Breast epithelium (tissue), 4 donors: ENCODE measurements around the gene UST. TPM values are rescaled to one million over a fixed set of nuclear protein-coding genes. Genes with fewer than 3 reads are reported as not detected.

Source experiments
- DNase-seq, 2 donors: peaks; one replicate each; pipeline ENCODE4 v3.0.0-alpha.2; 2019; ENCODE audit warnings: low spot score in 2 of 2
- H3K27ac ChIP-seq, 2 donors: fragments of 200-600 bp; sonication (generic) in 1 of 2; one replicate each; pipeline ENCODE4 v1.5.1; 2016 to 2019; ENCODE audit warnings: mild to moderate bottlenecking in 1 of 2
- H3K27me3 ChIP-seq, 2 donors: fragments of 200-600 bp; sonication (generic) in 1 of 2; one replicate each; pipeline versions ENCODE4 v1.5.1 to v1.6.0; 2017 to 2019; ENCODE audit warnings: control low read depth in 1 of 2, mild to moderate bottlenecking in 1 of 2
- H3K36me3 ChIP-seq: fragments of 200-600 bp; one replicate; pipeline ENCODE4 v1.5.1; 2019
- H3K4me1 ChIP-seq, 2 donors: fragments of 200-600 bp; sonication (generic); one replicate each; pipeline ENCODE4 v1.5.1; 2016 to 2019; ENCODE audit warnings: control low read depth in 1 of 2
- H3K4me3 ChIP-seq, 3 donors: fragments of 200-600 bp; sonication (generic); 1 replicate in 2 of 3; 2 replicates in 1 of 3; pipeline ENCODE4 v1.5.1; 2016 to 2019; ENCODE audit warnings: mild to moderate bottlenecking in 3 of 3, moderate library complexity in 2 of 3
- H3K9me3 ChIP-seq, 2 donors: fragments of 200-600 bp; sonication (generic) in 1 of 2; one replicate each; pipeline ENCODE4 v1.5.1; 2016 to 2019; ENCODE audit warnings: control low read depth in 1 of 2
- CTCF ChIP-seq, 3 donors: fragments of 450-650 bp; IDR thresholded peaks; one replicate each; pipeline ENCODE4 v1.5.1; 2016 to 2017; ENCODE audit warnings: antibody characterized with exemption in 3 of 3, mild to moderate bottlenecking in 3 of 3, moderate library complexity in 3 of 3
- POLR2A ChIP-seq: fragments of 450-650 bp; IDR thresholded peaks from one replicate; pipeline ENCODE4 v1.6.1; 2016; ENCODE audit warnings: antibody characterized with exemption, mild to moderate bottlenecking, moderate library complexity
- POLR2AphosphoS5 ChIP-seq, 3 donors: sonication (generic); formaldehyde crosslinking; IDR thresholded peaks; one replicate each; pipeline ENCODE4 v1.6.1; 2017; ENCODE audit warnings: antibody characterized with exemption in 3 of 3
- intact Hi-C: fragments of 100-400 bp; cut with DNase I; formaldehyde crosslinking; loops from one replicate; pipeline ENCODE4 v1.15.1; 2023; ENCODE audit warnings: low total_unique reads
- total RNA-seq, 3 donors: library from RNA; depleted of rRNA; stranded (reverse); fragments of >200 nt; gene quantifications; one replicate each; pipeline ENCODE4 v1.1.0, GENCODE V29; 2016

Gene UST
- total RNA-seq, 3 donors from 2014 or later: 10.5 to 28.8 (median 13.2) TPM

GRCh38 chr6:149084808-149085556 is 338.2 kb downstream of the UST start:
- DNase-seq: no peak
- intact Hi-C loops: no loop called here

GRCh38 chr6:149085557-149085938 is 338.7 kb downstream of the UST start:
- Histone ChIP-seq H3K4me3 (no peak overlapping the region), H3K27ac (no peak overlapping the region), H3K27me3 (no peaks in the 10 kb centered on the region), H3K4me1 (no peaks in the 10 kb centered on the region), H3K36me3 (no peaks in the 10 kb centered on the region), H3K9me3 (no peaks in the 10 kb centered on the region)
- no peak for TF ChIP-seq CTCF (IDR thresholded peaks at IDR 0.05)
- no peak for TF ChIP-seq POLR2AphosphoS5 (IDR thresholded peaks at IDR 0.05)
- TF ChIP-seq POLR2A: no peak
- DNase-seq: no peak
- intact Hi-C loops: no loop called here

More at GRCh38 chr6:149084808-149085556, 338.2 kb downstream of the UST start:
- no peaks in the 10 kb centered on the region for H3K9me3 ChIP-seq
- H3K27me3 ChIP-seq: no peaks in the 10 kb centered on the region
- H3K36me3 ChIP-seq: no peaks in the 10 kb centered on the region
- no peak overlapping the region for H3K27ac ChIP-seq
- H3K4me3 ChIP-seq: no peak overlapping the region
- H3K4me1 ChIP-seq: no peaks in the 10 kb centered on the region
- TF ChIP-seq POLR2A (no peak), POLR2AphosphoS5 (IDR thresholded peaks at IDR 0.05) (no peak), CTCF (IDR thresholded peaks at IDR 0.05) (no peak)

- H3K4me1 ChIP-seq: no peaks in the 10 kb centered on the region
- no peak for DNase-seq
- TF ChIP-seq POLR2AphosphoS5 (IDR thresholded peaks at IDR 0.05) (no peak), POLR2A (no peak), CTCF (IDR thresholded peaks at IDR 0.05) (no peak)
- H3K27me3 ChIP-seq: no peaks in the 10 kb centered on the region
- no peak overlapping the region for H3K27ac ChIP-seq
- H3K36me3 ChIP-seq: no peaks in the 10 kb centered on the region
- H3K9me3 ChIP-seq: no peaks in the 10 kb centered on the region
- no peak overlapping the region for H3K4me3 ChIP-seq
- intact Hi-C loops: no loop called here
These were observed 339.5 kb downstream of the UST start for GRCh38 chr6:149086363-149086762.

- Histone ChIP-seq H3K36me3 (no peaks in the 10 kb centered on the region), H3K9me3 (no peaks in the 10 kb centered on the region), H3K27ac (no peak overlapping the region), H3K4me1 (no peaks in the 10 kb centered on the region), H3K27me3 (no peaks in the 10 kb centered on the region), H3K4me3 (no peak overlapping the region)
- intact Hi-C loops: no loop called here
- no peak for DNase-seq
- no peak for TF ChIP-seq POLR2A
- TF ChIP-seq CTCF (IDR thresholded peaks at IDR 0.05): no peak
- no peak for TF ChIP-seq POLR2AphosphoS5 (IDR thresholded peaks at IDR 0.05)
These were observed 341.1 kb downstream of the UST start for GRCh38 chr6:149087898-149088297.

GRCh38 chr6:149088361-149088760 is 341.5 kb downstream of the UST start:
- Histone ChIP-seq H3K4me3 (no peak overlapping the region), H3K27me3 (no peaks in the 10 kb centered on the region), H3K4me1 (no peaks in the 10 kb centered on the region), H3K36me3 (no peaks in the 10 kb centered on the region), H3K27ac (no peak overlapping the region), H3K9me3 (no peaks in the 10 kb centered on the region)
- intact Hi-C loops: no loop called here
- TF ChIP-seq POLR2AphosphoS5 (IDR thresholded peaks at IDR 0.05): no peak
- TF ChIP-seq POLR2A: no peak
- TF ChIP-seq CTCF (IDR thresholded peaks at IDR 0.05): no peak
- no peak for DNase-seq
